GM19035 (cell line): ENCODE results near the gene MXD1.

Source experiments
- ATAC-seq: cut with Tn5 transposase; IDR thresholded peaks from one replicate; pipeline ENCODE4 v1.9.1; 2021; ENCODE audit not compliant: unreplicated experiment

The MXD1 gene

GRCh38 chr2:69952336-69953115 lies 37.6 kb downstream of the MXD1 start:
- no peak for ATAC-seq

GRCh38 chr2:69954084-69954483 lies 39.2 kb downstream of the MXD1 start:
- ATAC-seq, result no peak

- no peak for ATAC-seq
Measured at GRCh38 chr2:69955029-69955428, 40.1 kb downstream of the MXD1 start.

GRCh38 chr2:69956475-69956979 lies 41.6 kb downstream of the MXD1 start:
- no peak for ATAC-seq

GRCh38 chr2:69957965-69958364 lies 43.1 kb downstream of the MXD1 start:
- no peak for ATAC-seq

- ATAC-seq, result no peak
Measured at GRCh38 chr2:69958480-69958879, 43.6 kb downstream of the MXD1 start.

- ATAC-seq, result no peak
Measured at GRCh38 chr2:69959425-69959824, 44.5 kb downstream of the MXD1 start.

- ATAC-seq, result no peak
Measured at GRCh38 chr2:69960821-69961220, 45.9 kb downstream of the MXD1 start.

- ATAC-seq, result no peak
Measured at GRCh38 chr2:69961496-69961895, 46.6 kb downstream of the MXD1 start, which contains the start of gene ASPRV1. TSS of gene ASPRV1 (minus strand) at chr2:69961631. CDS start at chr2:69961436, 195 bp downstream.

- no peak for ATAC-seq
Measured at GRCh38 chr2:69962986-69963730, 48.2 kb downstream of the MXD1 start.

GRCh38 chr2:69964353-69964841 lies 49.5 kb downstream of the MXD1 start:
- ATAC-seq, result no peak

GRCh38 chr2:69965756-69966445 lies 51.0 kb downstream of the MXD1 start:
- ATAC-seq, result no peak

- ATAC-seq, result no peak
Measured at GRCh38 chr2:69966496-69966895, 51.6 kb downstream of the MXD1 start.

GRCh38 chr2:69968609-69969008 lies 53.7 kb downstream of the MXD1 start:
- no peak for ATAC-seq

- no peak for ATAC-seq
Measured at GRCh38 chr2:69969126-69969983, 54.4 kb downstream of the MXD1 start.

- no peak for ATAC-seq
Measured at GRCh38 chr2:69969991-69970390, 55.1 kb downstream of the MXD1 start.

GRCh38 chr2:69972822-69973221 lies 57.9 kb downstream of the MXD1 start:
- ATAC-seq, result no peak

GRCh38 chr2:69973335-69973735 lies 58.4 kb downstream of the MXD1 start:
- ATAC-seq, result no peak

GRCh38 chr2:69975136-69975852 lies 60.4 kb downstream of the MXD1 start:
- ATAC-seq, result no peak
